Prostate gland (tissue), 2 donors: Measurements from ENCODE around the gene FOXP1.

Source experiments
- POLR2A ChIP-seq: fragments of 450-650 bp; IDR thresholded peaks from one replicate; pipeline ENCODE4 v1.6.1; 2016; ENCODE audit warnings: antibody characterized with exemption, mild to moderate bottlenecking
- POLR2AphosphoS5 ChIP-seq: sonication (generic); formaldehyde crosslinking; IDR thresholded peaks from one replicate; pipeline ENCODE4 v1.6.1; 2017; ENCODE audit warnings: antibody characterized with exemption
- TF ChIP-seq, protein P1 (sequence below), 4 experiments: fragments of 200-600 bp in 2 of 4; fragments of 450-650 bp in 2 of 4; sonication (generic) in 2 of 4; IDR thresholded peaks; 1 replicate in 3 of 4; 2 replicates in 1 of 4; pipeline ENCODE4 v1.5.1; 2016 to 2019; ENCODE audit warnings: antibody characterized with exemption in 4 of 4, mild to moderate bottlenecking in 2 of 4, moderate library complexity in 2 of 4

DNA sequence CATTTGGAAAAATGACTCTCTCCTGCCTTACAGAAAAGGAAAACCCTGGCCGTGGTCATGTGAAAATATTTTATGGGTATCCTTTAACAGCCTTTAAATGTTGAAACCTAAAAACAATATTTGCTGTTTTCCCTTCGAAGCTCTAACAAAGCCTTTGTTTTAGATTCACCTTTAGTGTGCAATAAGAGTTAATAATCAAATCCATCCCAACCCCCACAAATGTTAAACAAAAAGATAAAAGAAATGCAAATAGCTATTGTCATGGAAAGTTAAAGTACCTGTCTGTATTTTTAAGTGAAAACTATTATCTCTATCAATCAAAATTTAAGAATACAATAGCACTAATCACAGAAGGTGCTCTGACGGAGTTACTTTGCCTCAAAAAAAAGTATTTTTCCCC is 279.3 kb downstream of the FOXP1 start:
- TF ChIP-seq, protein P1, sequence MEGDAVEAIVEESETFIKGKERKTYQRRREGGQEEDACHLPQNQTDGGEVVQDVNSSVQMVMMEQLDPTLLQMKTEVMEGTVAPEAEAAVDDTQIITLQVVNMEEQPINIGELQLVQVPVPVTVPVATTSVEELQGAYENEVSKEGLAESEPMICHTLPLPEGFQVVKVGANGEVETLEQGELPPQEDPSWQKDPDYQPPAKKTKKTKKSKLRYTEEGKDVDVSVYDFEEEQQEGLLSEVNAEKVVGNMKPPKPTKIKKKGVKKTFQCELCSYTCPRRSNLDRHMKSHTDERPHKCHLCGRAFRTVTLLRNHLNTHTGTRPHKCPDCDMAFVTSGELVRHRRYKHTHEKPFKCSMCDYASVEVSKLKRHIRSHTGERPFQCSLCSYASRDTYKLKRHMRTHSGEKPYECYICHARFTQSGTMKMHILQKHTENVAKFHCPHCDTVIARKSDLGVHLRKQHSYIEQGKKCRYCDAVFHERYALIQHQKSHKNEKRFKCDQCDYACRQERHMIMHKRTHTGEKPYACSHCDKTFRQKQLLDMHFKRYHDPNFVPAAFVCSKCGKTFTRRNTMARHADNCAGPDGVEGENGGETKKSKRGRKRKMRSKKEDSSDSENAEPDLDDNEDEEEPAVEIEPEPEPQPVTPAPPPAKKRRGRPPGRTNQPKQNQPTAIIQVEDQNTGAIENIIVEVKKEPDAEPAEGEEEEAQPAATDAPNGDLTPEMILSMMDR (IDR thresholded peaks at IDR 0.05): no peak
- peak; percentile 11 for TF ChIP-seq POLR2AphosphoS5
- no peak for TF ChIP-seq POLR2A
